PC-9 (cell line): Measurements from ENCODE around the gene MBNL2. TPM values are rescaled to one million over a fixed set of nuclear protein-coding genes. Genes with fewer than 3 reads are reported as not detected.

Experiments
- BruUV-seq: library from RNA; stranded (reverse); fragments of 400-500 nt; replicated peaks from 2 replicates; lab custom pipeline; 2021; lab: Mats Ljungman, UMichigan
- CTCF ChIA-PET: fragments of 300-600 bp; sonication (Branson Sonifier 250); formaldehyde crosslinking; loops from one replicate; lab custom pipeline; 2022; ENCODE audit warnings: antibody characterized with exemption; lab: Charles Lee
- POLR2A ChIA-PET: fragments of 300-600 bp; sonication (Branson Sonifier 250); formaldehyde crosslinking; loops from one replicate; lab custom pipeline; 2022; ENCODE audit warnings: antibody characterized with exemption; ENCODE audit not compliant: unreplicated experiment; lab: Charles Lee
- DNase-seq, 2 experiments: peaks; one replicate each; pipeline versions ENCODE4 v3.0.0 to v3.0.0-alpha.2; 2015 to 2022; ENCODE audit warnings: mixed read lengths in 1 of 2
- H2AFZ ChIP-seq: fragments of 200-600 bp; sonication (generic); 2 replicates; pipeline ENCODE4 v1.8.1; 2017; ENCODE audit warnings: antibody characterized with exemption
- H3F3A ChIP-seq: fragments of 200-600 bp; sonication (generic); 2 replicates; pipeline ENCODE4 v1.8.1; 2017; ENCODE audit warnings: antibody characterized with exemption, mild to moderate bottlenecking, low read depth; ENCODE audit not compliant: insufficient read depth
- H3K27ac ChIP-seq: fragments of 200-600 bp; sonication (generic); 2 replicates; pipeline ENCODE4 v1.6.1; 2016; ENCODE audit warnings: mixed run types
- H3K27me3 ChIP-seq: fragments of 200-600 bp; sonication (generic); 2 replicates; pipeline ENCODE4 v1.6.1; 2016; ENCODE audit warnings: low read depth, mixed run types; ENCODE audit not compliant: insufficient read depth
- H3K36me3 ChIP-seq: fragments of 200-600 bp; sonication (generic); 2 replicates; pipeline ENCODE4 v1.6.1; 2016; ENCODE audit warnings: low read depth, mixed run types
- H3K4me1 ChIP-seq: fragments of 200-600 bp; sonication (generic); replicated peaks from 2 replicates; pipeline ENCODE4 v1.6.1; 2016; ENCODE audit warnings: mixed run types; ENCODE audit not compliant: insufficient read depth
- H3K4me2 ChIP-seq: fragments of 200-600 bp; sonication (generic); 2 replicates; pipeline ENCODE4 v1.6.1; 2017; ENCODE audit warnings: mixed run types
- H3K4me3 ChIP-seq: fragments of 200-600 bp; sonication (generic); 2 replicates; pipeline ENCODE4 v1.6.1; 2016; ENCODE audit warnings: mixed run types
- H3K79me2 ChIP-seq: fragments of 200-600 bp; sonication (generic); 2 replicates; pipeline ENCODE4 v1.6.1; 2017; ENCODE audit warnings: low read depth, mixed run types
- H3K9me2 ChIP-seq: fragments of 200-600 bp; sonication (generic); 2 replicates; pipeline ENCODE4 v1.8.1; 2017; ENCODE audit warnings: mild to moderate bottlenecking; ENCODE audit not compliant: insufficient read depth
- H3K9me3 ChIP-seq: fragments of 200-600 bp; sonication (generic); 2 replicates; pipeline ENCODE4 v1.8.1; 2016; ENCODE audit warnings: low read depth; ENCODE audit not compliant: insufficient read depth
- H4K20me1 ChIP-seq: fragments of 200-600 bp; sonication (generic); 2 replicates; pipeline ENCODE4 v1.8.1; 2017; ENCODE audit not compliant: insufficient read depth
- EZH2 ChIP-seq: fragments of 200-600 bp; sonication (generic); IDR thresholded peaks from 2 replicates; pipeline ENCODE4 v1.8.0; 2017; ENCODE audit warnings: antibody characterized with exemption, low read depth
- intact Hi-C: fragments of 100-400 bp; cut with micrococcal nuclease; formaldehyde crosslinking; loops from one replicate; pipeline ENCODE4 v1.10.0; 2022; ENCODE audit not compliant: unreplicated experiment
- total RNA-seq: library from RNA; stranded (reverse); gene quantifications from 2 replicates; pipeline ENCODE4 v1.2.3, GENCODE V29; 2021
- TF ChIP-seq, protein P1 (sequence below): fragments of 200-600 bp; sonication (generic); conservative IDR thresholded peaks from 2 replicates; pipeline ENCODE4 v1.6.1; 2017; ENCODE audit warnings: mixed run types, antibody characterized with exemption, mild to moderate bottlenecking, moderate library complexity

Gene MBNL2
- total RNA-seq, 1 experiment from 2014 or later, result 91.3 TPM

DNA sequence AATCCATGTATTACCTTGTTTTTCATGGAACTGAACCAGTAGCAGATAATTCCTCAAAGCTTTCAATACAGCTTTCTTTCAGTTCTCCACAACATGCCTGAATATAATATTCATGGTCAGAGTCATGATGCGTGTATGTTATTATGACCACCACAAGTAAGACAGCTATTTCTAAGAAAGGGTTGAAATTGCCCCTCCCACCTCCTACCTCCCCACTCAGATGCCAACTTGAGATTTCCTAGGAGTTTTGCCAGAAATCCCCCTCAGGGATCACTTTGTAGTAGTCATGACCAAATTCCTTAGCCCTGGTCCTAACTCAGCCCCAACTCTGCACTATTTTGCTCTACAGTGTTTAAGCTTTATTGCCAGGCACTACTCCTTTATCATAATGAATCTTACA lies 141.9 kb downstream of the MBNL2 start:
- Histone ChIP-seq H3K79me2 (peaks cover 20% of the 10 kb centered on the region; the same call in 1 of the 2 replicates), H2AFZ (no peak overlapping the region), H3K27ac (no peak overlapping the region), H4K20me1 (peaks cover 28% of the 10 kb centered on the region), H3K9me3 (no peaks in the 10 kb centered on the region), H3F3A (peaks cover 25% of the 10 kb centered on the region), H3K9me2 (no peaks in the 10 kb centered on the region), H3K4me2 (no peak overlapping the region), H3K4me1 (no peaks in the 10 kb centered on the region), H3K36me3 (peaks cover 76% of the 10 kb centered on the region), H3K27me3 (no peaks in the 10 kb centered on the region), H3K4me3 (no peak overlapping the region)
- POLR2A ChIA-PET, result no interaction called here
- no TSS peak for BruUV-seq
- DNase-seq, result no peak
- CTCF ChIA-PET, result no interaction called here
- no peak for TF ChIP-seq EZH2
- TF ChIP-seq, protein P1, sequence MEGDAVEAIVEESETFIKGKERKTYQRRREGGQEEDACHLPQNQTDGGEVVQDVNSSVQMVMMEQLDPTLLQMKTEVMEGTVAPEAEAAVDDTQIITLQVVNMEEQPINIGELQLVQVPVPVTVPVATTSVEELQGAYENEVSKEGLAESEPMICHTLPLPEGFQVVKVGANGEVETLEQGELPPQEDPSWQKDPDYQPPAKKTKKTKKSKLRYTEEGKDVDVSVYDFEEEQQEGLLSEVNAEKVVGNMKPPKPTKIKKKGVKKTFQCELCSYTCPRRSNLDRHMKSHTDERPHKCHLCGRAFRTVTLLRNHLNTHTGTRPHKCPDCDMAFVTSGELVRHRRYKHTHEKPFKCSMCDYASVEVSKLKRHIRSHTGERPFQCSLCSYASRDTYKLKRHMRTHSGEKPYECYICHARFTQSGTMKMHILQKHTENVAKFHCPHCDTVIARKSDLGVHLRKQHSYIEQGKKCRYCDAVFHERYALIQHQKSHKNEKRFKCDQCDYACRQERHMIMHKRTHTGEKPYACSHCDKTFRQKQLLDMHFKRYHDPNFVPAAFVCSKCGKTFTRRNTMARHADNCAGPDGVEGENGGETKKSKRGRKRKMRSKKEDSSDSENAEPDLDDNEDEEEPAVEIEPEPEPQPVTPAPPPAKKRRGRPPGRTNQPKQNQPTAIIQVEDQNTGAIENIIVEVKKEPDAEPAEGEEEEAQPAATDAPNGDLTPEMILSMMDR, result no peak
- intact Hi-C loops, result no loop called here

DNA sequence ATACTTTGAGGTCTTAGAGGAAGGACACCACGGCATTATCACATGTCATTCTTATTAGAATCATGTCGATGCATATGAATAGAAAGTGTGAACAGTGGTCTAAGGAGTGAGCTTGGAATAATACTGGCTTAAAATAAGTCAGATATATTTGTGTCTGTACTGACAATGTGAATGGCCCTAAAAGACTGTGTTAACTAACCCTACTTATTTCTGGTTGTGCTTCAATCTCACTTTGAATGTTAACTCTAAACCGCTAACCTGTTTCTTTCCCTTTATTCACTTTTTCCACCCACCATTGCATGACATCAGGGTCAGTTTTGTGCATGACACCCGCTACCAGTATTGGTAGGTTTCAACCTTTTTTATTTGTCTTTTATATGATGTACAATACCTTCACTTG lies 142.7 kb downstream of the MBNL2 start:
- Histone ChIP-seq H2AFZ (no peak overlapping the region), H3K27ac (no peak overlapping the region), H3K4me2 (no peak overlapping the region), H3K36me3 (peaks cover 79% of the 10 kb centered on the region), H3K4me1 (no peaks in the 10 kb centered on the region), H3K4me3 (no peak overlapping the region), H3K9me2 (no peaks in the 10 kb centered on the region), H3F3A (peaks cover 17% of the 10 kb centered on the region), H3K79me2 (peaks cover 19% of the 10 kb centered on the region; the same call in 1 of the 2 replicates), H3K27me3 (no peaks in the 10 kb centered on the region), H4K20me1 (peaks cover 22% of the 10 kb centered on the region), H3K9me3 (no peaks in the 10 kb centered on the region)
- intact Hi-C loops, result no loop called here
- TF ChIP-seq, protein P1, result no peak
- no peak for TF ChIP-seq EZH2
- ChIA-PET CTCF (no interaction called here), POLR2A (no interaction called here)
- no TSS peak for BruUV-seq
- no peak for DNase-seq

DNA sequence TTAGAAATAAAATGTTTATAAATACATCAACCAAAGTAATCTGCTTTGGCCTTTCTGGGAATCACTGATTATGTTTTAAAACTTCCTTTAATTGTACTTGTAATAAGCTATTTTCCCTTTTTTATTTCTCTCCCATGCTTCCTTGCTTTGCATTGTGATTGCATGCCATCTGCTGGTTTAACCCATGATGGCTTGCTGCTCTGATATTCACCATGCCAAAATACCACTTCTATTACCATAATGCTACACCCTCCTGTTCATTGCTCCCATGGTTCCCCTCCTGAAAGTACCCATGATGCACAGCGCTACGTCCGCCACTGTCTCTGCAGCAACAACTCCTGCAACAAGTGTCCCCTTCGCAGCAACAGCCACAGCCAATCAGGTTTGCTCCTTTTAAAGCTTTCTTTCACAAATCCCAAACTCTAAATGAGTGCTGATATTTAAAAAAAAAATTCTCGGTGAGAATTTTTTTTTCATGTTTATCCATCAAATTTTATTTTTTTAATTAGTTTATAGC lies 144.1 kb downstream of the MBNL2 start:
- Histone ChIP-seq H3K9me3 (no peaks in the 10 kb centered on the region), H3K27ac (no peak overlapping the region), H3K4me1 (no peaks in the 10 kb centered on the region), H2AFZ (no peak overlapping the region), H4K20me1 (peaks cover 21% of the 10 kb centered on the region), H3K9me2 (no peaks in the 10 kb centered on the region), H3K27me3 (no peaks in the 10 kb centered on the region), H3K36me3 (peaks cover 75% of the 10 kb centered on the region), H3K4me3 (no peak overlapping the region), H3K79me2 (peaks cover 7% of the 10 kb centered on the region; the same call in 1 of the 2 replicates), H3F3A (peaks cover 22% of the 10 kb centered on the region), H3K4me2 (no peak overlapping the region)
- intact Hi-C loops, result no loop called here
- TF ChIP-seq EZH2, result no peak
- TF ChIP-seq, protein P1, result no peak
- DNase-seq, result no peak
- ChIA-PET POLR2A (no interaction called here), CTCF (interaction anchor here (0.7 kb wide), 1 partner anchor 207 kb away, joined by 3 read pairs; no protein-coding TSS in a partner anchor)
- no TSS peak for BruUV-seq
